IMR-90 (cell line): ENCODE measurements around the gene SYVN1. TPM values are rescaled to one million over a fixed set of nuclear protein-coding genes. Genes with fewer than 3 reads are reported as not detected.
A peak's percentile ranks its signal among the peaks of the same experiment; 100 is the strongest.

Experiments
- ATAC-seq: fragments of 200-7000 bp; cut with Tn5 transposase; 2 replicates; pipeline ENCODE4 v1.9.1; 2020; ENCODE audit warnings: low read depth, mild to moderate bottlenecking, moderate library complexity
- BruUV-seq: library from RNA; stranded (reverse); fragments of 400-500 nt; replicated peaks from 2 replicates; lab custom pipeline; 2021; lab: Mats Ljungman, UMichigan
- CTCF ChIA-PET: fragments of 300-600 bp; formaldehyde crosslinking; extraction: SDS; loops from one replicate; lab custom pipeline; 2021; ENCODE audit warnings: antibody characterized with exemption; lab: Yijun Ruan, JAX
- POLR2A ChIA-PET: fragments of 300-600 bp; sonication (Branson Sonifier 250); formaldehyde crosslinking; loops from one replicate; lab custom pipeline; 2022; ENCODE audit warnings: antibody characterized with exemption; ENCODE audit not compliant: unreplicated experiment; lab: Charles Lee
- DNase-seq: peaks from one replicate; pipeline ENCODE4 v3.0.0; 2013
- H2AFZ ChIP-seq: replicated peaks from 2 replicates; pipeline ENCODE3; 2013; ENCODE audit warnings: low read length, mild to moderate bottlenecking; ENCODE audit not compliant: poor library complexity
- H2AK5ac ChIP-seq: 2 replicates; pipeline ENCODE4 v1.6.1; 2013; ENCODE audit warnings: low read depth, low read length, inconsistent platforms
- H2AK9ac ChIP-seq: replicated peaks from 2 replicates; pipeline ENCODE3; 2013; ENCODE audit warnings: mild to moderate bottlenecking, low read depth, low read length, moderate library complexity; ENCODE audit not compliant: poor library complexity
- H2BK120ac ChIP-seq: 2 replicates; pipeline ENCODE4 v1.6.1; 2013; ENCODE audit warnings: low read depth, low read length, inconsistent platforms
- H2BK15ac ChIP-seq: 3 replicates; pipeline ENCODE4 v1.6.1; 2013; ENCODE audit warnings: low read depth, low read length, inconsistent platforms
- H2BK20ac ChIP-seq: 2 replicates; pipeline ENCODE4 v1.6.1; 2013; ENCODE audit warnings: low read depth, mild to moderate bottlenecking, inconsistent platforms, low read length, moderate library complexity
- H2BK5ac ChIP-seq: 2 replicates; pipeline ENCODE4 v1.6.1; 2013; ENCODE audit warnings: mild to moderate bottlenecking, low read depth, low read length, inconsistent platforms; ENCODE audit not compliant: poor library complexity, severe bottlenecking
- H3K14ac ChIP-seq: replicated peaks from 2 replicates; pipeline ENCODE4 v1.6.1; 2013; ENCODE audit warnings: low read depth, low read length, inconsistent platforms
- H3K18ac ChIP-seq: 2 replicates; pipeline ENCODE4 v1.6.1; 2013; ENCODE audit warnings: low read depth, low read length, control low read depth
- H3K23ac ChIP-seq: 2 replicates; pipeline ENCODE4 v1.6.1; 2013; ENCODE audit warnings: low read depth, low read length, inconsistent platforms
- H3K27ac ChIP-seq: 2 replicates; pipeline ENCODE4 v1.5.1; 2013; ENCODE audit warnings: mild to moderate bottlenecking, control low read depth, low read length; ENCODE audit not compliant: insufficient read depth
- H3K27me3 ChIP-seq: 2 replicates; pipeline ENCODE4 v1.6.1; 2013; ENCODE audit warnings: low read length; ENCODE audit not compliant: control insufficient read depth, insufficient read depth
- H3K36me3 ChIP-seq: 2 replicates; pipeline ENCODE4 v1.6.1; 2013; ENCODE audit warnings: low read length, mixed read lengths; ENCODE audit not compliant: control insufficient read depth, insufficient read depth
- H3K4ac ChIP-seq: 2 replicates; pipeline ENCODE4 v1.6.1; 2013; ENCODE audit warnings: low read depth, low read length, inconsistent platforms
- H3K4me1 ChIP-seq: 2 replicates; pipeline ENCODE4 v1.6.1; 2013; ENCODE audit warnings: low read length, mixed read lengths; ENCODE audit not compliant: control insufficient read depth, insufficient read depth
- H3K4me2 ChIP-seq: 2 replicates; pipeline ENCODE4 v1.6.1; 2013; ENCODE audit warnings: low read depth, mild to moderate bottlenecking, control low read depth, low read length, moderate library complexity
- H3K4me3 ChIP-seq: 2 replicates; pipeline ENCODE4 v1.5.1; 2013; ENCODE audit warnings: low read depth, mild to moderate bottlenecking, control low read depth, low read length, moderate library complexity; ENCODE audit not compliant: insufficient read depth
- H3K56ac ChIP-seq: 2 replicates; pipeline ENCODE4 v1.6.1; 2013; ENCODE audit warnings: low read length, inconsistent platforms; ENCODE audit not compliant: insufficient read depth; ENCODE audit errors: extremely low read depth
- H3K79me1 ChIP-seq, 2 experiments: 2 replicates each; pipeline ENCODE4 v1.6.1; 2013; ENCODE audit warnings: low read length in 2 of 2, inconsistent platforms in 1 of 2, low read depth in 1 of 2
- H3K9ac ChIP-seq: 2 replicates; pipeline ENCODE4 v1.6.1; 2013; ENCODE audit warnings: low read depth, low read length, control low read depth
- H3K9me1 ChIP-seq: 2 replicates; pipeline ENCODE4 v1.6.1; 2013; ENCODE audit warnings: low read length, inconsistent platforms; ENCODE audit not compliant: insufficient read depth
- H3K9me3 ChIP-seq: 2 replicates; pipeline ENCODE4 v1.6.1; 2013; ENCODE audit warnings: low read length; ENCODE audit not compliant: control insufficient read depth, insufficient read depth
- H4K20me1 ChIP-seq: 2 replicates; pipeline ENCODE4 v1.6.1; 2013; ENCODE audit warnings: low read length, inconsistent platforms; ENCODE audit not compliant: insufficient read depth
- H4K5ac ChIP-seq: 2 replicates; pipeline ENCODE4 v1.6.1; 2013; ENCODE audit warnings: mild to moderate bottlenecking, low read depth, low read length, control low read depth
- H4K8ac ChIP-seq, 2 experiments: 2 replicates each; pipeline ENCODE4 v1.6.1; 2013; ENCODE audit warnings: low read depth in 2 of 2, low read length in 2 of 2, control low read depth in 1 of 2, inconsistent platforms in 1 of 2
- H4K91ac ChIP-seq: 2 replicates; pipeline ENCODE4 v1.6.1; 2013; ENCODE audit warnings: low read depth, low read length, inconsistent platforms; ENCODE audit not compliant: insufficient read depth
- MAZ ChIP-seq: IDR thresholded peaks from 2 replicates; pipeline ENCODE4 v1.6.1; 2012; ENCODE audit warnings: low read depth, mild to moderate bottlenecking, low read length, improper control_type of control experiment, moderate library complexity, borderline replicate concordance
- NFE2L2 ChIP-seq: fragments of 150-350 bp; IDR thresholded peaks from 2 replicates; pipeline ENCODE4 v1.6.1; 2016; ENCODE audit warnings: low read depth, mild to moderate bottlenecking, low read length
- RAD21 ChIP-seq: IDR thresholded peaks from 2 replicates; pipeline ENCODE4 v1.6.1; 2012; ENCODE audit warnings: low read length, improper control_type of control experiment
- USF2 ChIP-seq: fragments of 150-350 bp; IDR thresholded peaks from 2 replicates; pipeline ENCODE4 v1.6.1; 2017; ENCODE audit warnings: mild to moderate bottlenecking, antibody characterized with exemption, low read length, low read depth
- WGBS, 2 experiments: methylation state at CpG; one replicate each; pipeline versions ENCODE4 v1.1.5 to v1.1.7; 2013; ENCODE audit warnings: missing lambda C conversion rate in 2 of 2; ENCODE audit not compliant: insufficient read length in 1 of 2; ENCODE audit errors: extremely low coverage in 2 of 2; 5-methylcytosine and 5-hydroxymethylcytosine counted together
- dilution Hi-C: fragments of 300-500 bp; cut with HindIII; formaldehyde crosslinking; loops from one replicate; pipeline ENCODE4 v1.14.3; 2018; ENCODE audit warnings: low sequenced_read_pairs; ENCODE audit not compliant: unreplicated experiment
- in situ Hi-C: fragments of 300-500 bp; cut with MboI; formaldehyde crosslinking; loops from 3 replicates; pipeline ENCODE4 v1.14.3; 2019; ENCODE audit warnings: low sequenced_read_pairs, inconsistent platforms, mixed read lengths
- intact Hi-C: fragments of 100-400 bp; cut with micrococcal nuclease; formaldehyde crosslinking; loops from 2 replicates; pipeline ENCODE4 v1.10.0; 2022
- polyA plus RNA-seq, 3 experiments: library from polyadenylated mRNA; depleted of rRNA; stranded (reverse); fragments of >200 nt; gene quantifications; 2 replicates each; pipeline ENCODE4 v1.2.3, GENCODE V29; 2012; ENCODE audit warnings: low replicate concordance in 1 of 3
- total RNA-seq: library from RNA; depleted of rRNA; stranded (reverse); fragments of >200 nt; gene quantifications from 2 replicates; pipeline ENCODE4 v1.2.3, GENCODE V29; 2012
- TF ChIP-seq, protein P1 (sequence below): conservative IDR thresholded peaks from 2 replicates; pipeline ENCODE4 v1.5.1; 2012; ENCODE audit warnings: mild to moderate bottlenecking, low read depth, low read length, improper control_type of control experiment

SYVN1 gene
- total and polyA plus RNA-seq, 2 of the 4 experiments (the other 2 are of a cell fraction) = 9.5 to 52.9 TPM

DNA sequence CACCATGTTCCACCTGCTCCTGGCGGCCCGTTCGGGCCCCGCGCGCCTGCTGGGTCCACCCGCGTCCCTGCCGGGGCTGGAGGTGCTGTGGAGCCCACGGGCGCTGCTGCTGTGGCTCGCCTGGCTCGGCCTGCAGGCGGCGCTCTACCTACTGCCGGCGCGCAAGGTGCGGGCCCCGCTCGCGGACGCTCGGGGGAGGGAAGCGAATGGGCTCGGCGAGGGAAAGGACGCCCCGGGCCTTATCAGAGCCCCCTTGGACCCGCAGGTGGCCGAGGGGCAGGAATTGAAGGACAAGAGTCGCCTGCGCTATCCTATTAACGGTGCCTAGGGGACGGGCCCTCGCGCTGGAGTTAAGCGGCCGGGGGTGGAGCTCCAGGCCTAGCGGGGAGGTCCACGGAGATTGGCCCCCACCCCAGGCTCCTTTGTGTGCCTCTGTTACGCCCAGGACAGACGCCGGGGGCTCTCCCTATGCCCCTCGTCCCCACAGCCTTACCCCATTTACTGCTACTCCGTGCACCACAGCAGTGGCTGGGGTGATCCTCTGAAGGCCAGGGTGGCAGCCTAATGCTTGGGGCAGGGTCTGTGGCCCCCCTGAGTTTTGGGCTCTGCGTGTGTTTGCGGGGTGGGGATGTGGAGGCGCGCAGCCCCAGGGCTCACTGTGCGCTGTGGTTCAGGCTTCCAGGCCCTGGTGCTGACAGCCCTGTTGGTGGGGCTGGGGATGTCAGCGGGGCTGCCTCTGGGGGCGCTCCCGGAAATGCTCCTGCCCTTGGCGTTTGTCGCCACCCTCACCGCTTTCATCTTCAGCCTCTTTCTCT, 21.6 kb downstream of the SYVN1 start:
- Histone ChIP-seq H3K79me1 (peaks cover 0 to 29% of the 10 kb centered on the region in 2 experiments), H3K36me3 (peaks cover 9% of the 10 kb centered on the region), H3K4me3 (peak overlapping the region; percentile 43), H2AFZ (peak overlapping the region; percentile 95), H3K56ac (no peak overlapping the region), H4K91ac (no peak overlapping the region; the same call in 1 of the 2 replicates), H4K8ac (peak overlapping the region; percentile 5 to 88; a peak in 3 of 4 replicates), H3K9me1 (0 out of 2 replicates have a peak, but pooled peaks cover 2% of the 10 kb centered on the region), H2BK5ac (no peak overlapping the region), H2AK5ac (peak overlapping the region; percentile 13; the same call in 1 of the 2 replicates), H3K18ac (no peak overlapping the region), H3K4me2 (peak overlapping the region; percentile 88), H2AK9ac (peak overlapping the region; percentile 92), H3K4me1 (peaks cover 20% of the 10 kb centered on the region), H2BK120ac (no peak overlapping the region), H2BK20ac (no peak overlapping the region), H3K4ac (peak overlapping the region; percentile 62), H3K9me3 (no peaks in the 10 kb centered on the region), H2BK15ac (no peak overlapping the region), H4K20me1 (peaks cover 11% of the 10 kb centered on the region; the same call in 1 of the 2 replicates), H4K5ac (peak overlapping the region; percentile 72), H3K9ac (peak overlapping the region; percentile 16; the same call in 1 of the 2 replicates), H3K23ac (no peak overlapping the region), H3K27me3 (no peaks in the 10 kb centered on the region), H3K27ac (no peak overlapping the region), H3K14ac (0 out of 2 replicates have a peak overlapping the region, but pooled peaks have one; percentile 45)
- intact Hi-C loops (loop anchor here (5.0 kb wide), 1 partner anchor 140 kb away; no protein-coding TSS in a partner anchor), in situ Hi-C loops (no loop called here), dilution Hi-C loops (no loop called here)
- peak; percentile 44 for ATAC-seq
- TF ChIP-seq, protein P1, sequence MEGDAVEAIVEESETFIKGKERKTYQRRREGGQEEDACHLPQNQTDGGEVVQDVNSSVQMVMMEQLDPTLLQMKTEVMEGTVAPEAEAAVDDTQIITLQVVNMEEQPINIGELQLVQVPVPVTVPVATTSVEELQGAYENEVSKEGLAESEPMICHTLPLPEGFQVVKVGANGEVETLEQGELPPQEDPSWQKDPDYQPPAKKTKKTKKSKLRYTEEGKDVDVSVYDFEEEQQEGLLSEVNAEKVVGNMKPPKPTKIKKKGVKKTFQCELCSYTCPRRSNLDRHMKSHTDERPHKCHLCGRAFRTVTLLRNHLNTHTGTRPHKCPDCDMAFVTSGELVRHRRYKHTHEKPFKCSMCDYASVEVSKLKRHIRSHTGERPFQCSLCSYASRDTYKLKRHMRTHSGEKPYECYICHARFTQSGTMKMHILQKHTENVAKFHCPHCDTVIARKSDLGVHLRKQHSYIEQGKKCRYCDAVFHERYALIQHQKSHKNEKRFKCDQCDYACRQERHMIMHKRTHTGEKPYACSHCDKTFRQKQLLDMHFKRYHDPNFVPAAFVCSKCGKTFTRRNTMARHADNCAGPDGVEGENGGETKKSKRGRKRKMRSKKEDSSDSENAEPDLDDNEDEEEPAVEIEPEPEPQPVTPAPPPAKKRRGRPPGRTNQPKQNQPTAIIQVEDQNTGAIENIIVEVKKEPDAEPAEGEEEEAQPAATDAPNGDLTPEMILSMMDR = peak; percentile 70
- TF ChIP-seq NFE2L2 (no peak), RAD21 (peak; percentile 16; the same call in 1 of the 2 replicates), MAZ (peak; percentile 24; the same call in 1 of the 2 replicates), USF2 (no peak)
- POLR2A ChIA-PET = no interaction called here
- BruUV-seq = no TSS peak
- 4% methylated on average over 34 of the region's 57 CpGs; no CpG with 5 or more reads in 1 of the 2 experiments for WGBS, 2 experiments
- peak; percentile 27 for DNase-seq
- CTCF ChIA-PET = interaction anchor here (1.0 to 3.5 kb wide), 2 partner anchors 14 to 72 kb away, joined by 3 to 15 read pairs; partner anchors contain the start of gene SAC3D1
